Muscle layer of duodenum (tissue), 2 donors: ENCODE data around the gene GALNT13.

ENCODE experiments used
- H3K27ac ChIP-seq: one replicate; pipeline ENCODE4 v1.7.0; 2013; ENCODE audit warnings: mild to moderate bottlenecking, low read length
- H3K27me3 ChIP-seq: one replicate; pipeline ENCODE4 v1.7.0; 2013; ENCODE audit warnings: low read depth, mild to moderate bottlenecking, control low read depth, low read length
- H3K36me3 ChIP-seq, 2 donors: one replicate each; pipeline ENCODE4 v1.7.0; 2013; ENCODE audit warnings: low read length in 2 of 2, control low read depth in 1 of 2, mild to moderate bottlenecking in 1 of 2; ENCODE audit not compliant: insufficient read depth in 2 of 2, control insufficient read depth in 1 of 2
- H3K4me1 ChIP-seq, 2 donors: one replicate each; pipeline ENCODE4 v1.7.0; 2013; ENCODE audit warnings: low read length in 2 of 2, mild to moderate bottlenecking in 2 of 2, control low read depth in 1 of 2, moderate library complexity in 1 of 2; ENCODE audit not compliant: insufficient read depth in 2 of 2, control insufficient read depth in 1 of 2
- H3K4me3 ChIP-seq, 2 donors: one replicate each; pipeline ENCODE4 v1.7.0; 2013; ENCODE audit warnings: low read length in 2 of 2, low read depth in 1 of 2, mild to moderate bottlenecking in 1 of 2
- H3K9me3 ChIP-seq, 2 donors: one replicate each; pipeline ENCODE4 v1.7.0; 2013; ENCODE audit warnings: low read length in 2 of 2, control low read depth in 1 of 2, mild to moderate bottlenecking in 1 of 2; ENCODE audit not compliant: control insufficient read depth in 1 of 2
- donor health status: healthy.

The GALNT13 gene

GRCh38 chr2:154029504-154029903 is 157.8 kb downstream of the GALNT13 start:
- H3K9me3 ChIP-seq, result no peaks in the 10 kb centered on the region
- H3K4me3 ChIP-seq, result no peak overlapping the region
- H3K27ac ChIP-seq, result no peak overlapping the region
- no peaks in the 10 kb centered on the region for H3K4me1 ChIP-seq
- no peaks in the 10 kb centered on the region for H3K27me3 ChIP-seq
- H3K36me3 ChIP-seq, result no peaks in the 10 kb centered on the region

DNA sequence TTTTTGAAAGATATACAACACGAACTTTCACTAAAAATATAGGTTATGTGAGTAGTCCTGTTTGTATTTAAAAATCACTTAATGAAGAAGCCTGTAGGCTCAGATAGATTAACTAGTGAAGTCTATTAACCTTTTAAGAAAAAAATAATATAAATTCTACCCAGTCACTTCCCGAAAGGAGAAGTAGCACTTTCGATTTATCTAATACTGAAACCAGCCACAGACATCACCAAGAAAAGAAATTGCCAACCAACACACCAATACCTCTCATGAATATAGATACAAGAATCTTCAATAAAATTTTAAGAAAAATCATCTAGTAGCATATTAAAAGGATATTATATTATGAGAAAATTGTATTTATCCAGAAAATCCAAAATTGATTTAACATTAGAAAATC is 160.5 kb downstream of the GALNT13 start:
- H3K36me3 ChIP-seq, result no peaks in the 10 kb centered on the region

DNA sequence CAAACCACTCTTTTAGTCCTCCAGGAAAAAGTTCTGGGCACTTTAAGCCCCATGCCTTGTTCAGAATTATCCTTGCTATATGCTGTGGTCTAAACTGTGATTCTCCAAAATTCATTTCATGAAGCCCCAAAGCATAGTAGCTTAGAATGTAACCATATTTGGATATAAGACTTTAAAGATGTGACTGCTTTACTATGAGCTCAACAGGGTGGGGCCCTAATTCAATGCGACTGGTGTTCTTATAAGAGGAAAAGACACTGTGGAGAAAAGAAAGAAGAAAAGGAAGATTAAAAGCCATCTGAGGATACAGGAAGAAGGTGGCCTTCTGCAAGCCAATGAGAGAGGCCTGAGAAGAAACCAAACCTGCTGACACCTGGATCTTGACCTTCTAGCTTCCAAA is 174.8 kb downstream of the GALNT13 start:
- no peaks in the 10 kb centered on the region for H3K9me3 ChIP-seq
- H3K4me1 ChIP-seq, result no peaks in the 10 kb centered on the region
- H3K27me3 ChIP-seq, result no peaks in the 10 kb centered on the region
- H3K27ac ChIP-seq, result no peak overlapping the region
- H3K4me3 ChIP-seq, result no peak overlapping the region
- H3K36me3 ChIP-seq, result no peaks in the 10 kb centered on the region

More for the DNA sequence above, 160.5 kb downstream of the GALNT13 start:
- H3K4me3 ChIP-seq, result no peak overlapping the region
- no peaks in the 10 kb centered on the region for H3K4me1 ChIP-seq
- H3K9me3 ChIP-seq, result no peaks in the 10 kb centered on the region
- no peaks in the 10 kb centered on the region for H3K27me3 ChIP-seq
- no peak overlapping the region for H3K27ac ChIP-seq

- Histone ChIP-seq H3K4me1 (no peaks in the 10 kb centered on the region), H3K4me3 (no peak overlapping the region), H3K36me3 (no peaks in the 10 kb centered on the region), H3K27me3 (no peaks in the 10 kb centered on the region), H3K27ac (no peak overlapping the region), H3K9me3 (no peaks in the 10 kb centered on the region)
Observed at GRCh38 chr2:154048905-154049304, 177.2 kb downstream of the GALNT13 start.

DNA sequence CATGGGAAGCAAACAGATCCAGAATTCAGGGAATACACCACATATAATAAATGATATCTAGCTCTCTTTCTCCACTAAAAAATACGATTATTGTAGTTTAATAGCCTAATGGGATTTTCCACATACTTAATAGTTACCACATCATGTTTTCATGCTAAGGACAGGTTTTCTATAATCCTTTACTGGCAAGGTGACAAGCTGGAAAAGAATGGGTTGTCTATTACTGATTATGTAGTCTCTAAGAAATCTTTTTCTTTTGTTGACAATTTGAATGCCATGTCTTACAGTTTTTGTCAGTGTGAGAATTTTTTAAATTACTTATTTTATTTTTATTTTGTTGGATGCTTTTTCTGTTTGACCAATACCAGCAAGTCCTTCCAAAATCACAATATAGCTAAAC is 177.8 kb downstream of the GALNT13 start:
- no peaks in the 10 kb centered on the region for H3K27me3 ChIP-seq
- no peaks in the 10 kb centered on the region for H3K4me1 ChIP-seq
- H3K36me3 ChIP-seq, result no peaks in the 10 kb centered on the region
- no peak overlapping the region for H3K4me3 ChIP-seq
- H3K27ac ChIP-seq, result no peak overlapping the region
- no peaks in the 10 kb centered on the region for H3K9me3 ChIP-seq

- H3K27ac ChIP-seq, result no peak overlapping the region
- no peaks in the 10 kb centered on the region for H3K36me3 ChIP-seq
- H3K4me3 ChIP-seq, result no peak overlapping the region
- no peaks in the 10 kb centered on the region for H3K4me1 ChIP-seq
- no peaks in the 10 kb centered on the region for H3K27me3 ChIP-seq
- peaks cover 0 to 2% of the 10 kb centered on the region in 2 donors for H3K9me3 ChIP-seq
Observed at GRCh38 chr2:154067124-154067523, 195.4 kb downstream of the GALNT13 start.

GRCh38 chr2:154078926-154079325 is 207.2 kb downstream of the GALNT13 start:
- H3K4me1 ChIP-seq, result no peaks in the 10 kb centered on the region
- H3K36me3 ChIP-seq, result no peaks in the 10 kb centered on the region
- no peaks in the 10 kb centered on the region for H3K27me3 ChIP-seq
- H3K27ac ChIP-seq, result no peak overlapping the region
- no peak overlapping the region for H3K4me3 ChIP-seq
- H3K9me3 ChIP-seq, result no peaks in the 10 kb centered on the region

GRCh38 chr2:154092571-154092970 is 220.8 kb downstream of the GALNT13 start:
- no peaks in the 10 kb centered on the region for H3K9me3 ChIP-seq
- H3K36me3 ChIP-seq, result no peaks in the 10 kb centered on the region
- no peak overlapping the region for H3K27ac ChIP-seq
- no peaks in the 10 kb centered on the region for H3K4me1 ChIP-seq
- no peaks in the 10 kb centered on the region for H3K27me3 ChIP-seq
- no peak overlapping the region for H3K4me3 ChIP-seq

- Histone ChIP-seq H3K4me3 (no peak overlapping the region), H3K36me3 (no peaks in the 10 kb centered on the region), H3K9me3 (no peaks in the 10 kb centered on the region), H3K4me1 (no peaks in the 10 kb centered on the region), H3K27ac (no peak overlapping the region), H3K27me3 (no peaks in the 10 kb centered on the region)
Observed at GRCh38 chr2:154093856-154094255, 222.1 kb downstream of the GALNT13 start.

- Histone ChIP-seq H3K36me3 (no peaks in the 10 kb centered on the region), H3K27me3 (no peaks in the 10 kb centered on the region), H3K4me1 (no peaks in the 10 kb centered on the region), H3K4me3 (no peak overlapping the region), H3K27ac (no peak overlapping the region), H3K9me3 (peaks cover 0 to 4% of the 10 kb centered on the region in 2 donors)
Observed at GRCh38 chr2:154097833-154098398, 226.2 kb downstream of the GALNT13 start.

- Histone ChIP-seq H3K27ac (no peak overlapping the region), H3K36me3 (no peaks in the 10 kb centered on the region), H3K4me1 (no peaks in the 10 kb centered on the region), H3K4me3 (no peak overlapping the region), H3K27me3 (no peaks in the 10 kb centered on the region), H3K9me3 (peaks cover 0 to 29% of the 10 kb centered on the region in 2 donors)
Observed at GRCh38 chr2:154120706-154121105, 249.0 kb downstream of the GALNT13 start.

DNA sequence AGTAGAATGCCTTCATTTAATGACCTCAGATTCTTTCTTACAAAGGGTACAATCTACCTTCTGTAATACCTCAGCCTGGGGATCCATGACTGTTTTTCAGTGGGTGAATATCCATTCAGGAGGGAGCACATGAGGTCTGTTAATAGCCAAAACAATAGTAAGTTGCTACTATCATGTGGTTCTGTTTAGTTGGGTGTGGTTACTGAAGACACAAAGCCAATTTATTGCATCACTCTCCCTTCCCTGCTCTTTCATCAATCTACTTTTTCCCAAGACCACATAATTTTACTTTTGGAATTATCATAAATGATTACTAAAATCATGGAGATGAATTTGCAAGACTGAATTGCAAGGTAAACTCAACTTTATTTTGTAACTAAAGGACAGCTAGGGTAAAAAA is 254.2 kb downstream of the GALNT13 start:
- Histone ChIP-seq H3K36me3 (no peaks in the 10 kb centered on the region), H3K27ac (no peak overlapping the region), H3K4me1 (no peaks in the 10 kb centered on the region), H3K9me3 (peaks cover 0 to 2% of the 10 kb centered on the region in 2 donors), H3K27me3 (no peaks in the 10 kb centered on the region), H3K4me3 (no peak overlapping the region)
